GM12864 (cell line): Measurements from ENCODE around the gene SPOCD1.
A peak's percentile ranks its signal among the peaks of the same experiment; 100 is the strongest.

ENCODE experiments used
- DNase-seq: peaks from one replicate; pipeline ENCODE4 v3.0.0-alpha.2; 2011; ENCODE audit warnings: low read depth
- H3K4me3 ChIP-seq: 2 replicates; pipeline ENCODE4 v1.5.1; 2011; ENCODE audit warnings: mild to moderate bottlenecking, low read depth, low read length, control low read depth
- CTCF ChIP-seq: IDR thresholded peaks from 2 replicates; pipeline ENCODE4 v1.5.1; 2011; ENCODE audit warnings: low read depth, mild to moderate bottlenecking, moderate library complexity, low read length, control low read depth, inconsistent platforms; ENCODE audit errors: missing control alignments

SPOCD1 gene

GRCh38 chr1:31788825-31789256 is 27.0 kb downstream of the SPOCD1 start:
- TF ChIP-seq CTCF: no peak
- H3K4me3 ChIP-seq: peak overlapping the region; percentile 74
- DNase-seq: no peak

- TF ChIP-seq CTCF: no peak
- DNase-seq: peak; percentile 70
- H3K4me3 ChIP-seq: peak overlapping the region; percentile 74
Observed at GRCh38 chr1:31788138-31788824, 27.5 kb downstream of the SPOCD1 start.

- DNase-seq: no peak
- peak overlapping the region; percentile 74 for H3K4me3 ChIP-seq
- no peak for TF ChIP-seq CTCF
Observed at GRCh38 chr1:31787786-31788137, 28.1 kb downstream of the SPOCD1 start.

- no peak overlapping the region for H3K4me3 ChIP-seq
- DNase-seq: no peak
- TF ChIP-seq CTCF: no peak
Observed at GRCh38 chr1:31787261-31787660, 28.6 kb downstream of the SPOCD1 start.

- no peak for DNase-seq
- TF ChIP-seq CTCF: no peak
- H3K4me3 ChIP-seq: no peak overlapping the region
Observed at GRCh38 chr1:31786366-31787060, 29.3 kb downstream of the SPOCD1 start.

- no peak for DNase-seq
- H3K4me3 ChIP-seq: no peak overlapping the region
- TF ChIP-seq CTCF: no peak
Observed at GRCh38 chr1:31785947-31786290, 29.9 kb downstream of the SPOCD1 start.
